Measurements from ENCODE around the gene TRPM1. TPM values are rescaled to one million over a fixed set of nuclear protein-coding genes. Genes with fewer than 3 reads are reported as not detected.

The TRPM1 gene
- total and polyA plus RNA-seq, 9 of the 15 experiments (the other 6 are each of a cell fraction or from before 2014, with no cell fraction given), result 0.01 to 0.06 (median 0.03) TPM; not detected in 5

GRCh38 chr15:31135523-31135922 is 34.0 kb upstream of the TRPM1 start (continued):
- TF ChIP-seq ZNF347 (CRISPR knock-in tag; IDR thresholded peaks at IDR 0.05; ENCODE audit: low read depth) (no peak), HDAC2 (IDR thresholded peaks at IDR 0.05) (no peak), ZNF133 (CRISPR knock-in tag; IDR thresholded peaks at IDR 0.05) (no peak), MAZ (CRISPR knock-in tag; conservative IDR thresholded peaks at IDR 0.05 in 1 of 2, IDR thresholded peaks at IDR 0.05 in 1 of 2) (no peak), ZNF263 (CRISPR knock-in tag; IDR thresholded peaks at IDR 0.05; ENCODE audit: borderline replicate concordance) (no peak), ETV6 (IDR thresholded peaks at IDR 0.05; ENCODE audit: borderline replicate concordance in 1 of 2, low read depth in 2 of 2, low read length in 1 of 2) (no peak), ETV6 (CRISPR knock-in tag; IDR thresholded peaks at IDR 0.05; ENCODE audit: borderline replicate concordance) (no peak)
- TF ChIP-seq, protein P1, sequence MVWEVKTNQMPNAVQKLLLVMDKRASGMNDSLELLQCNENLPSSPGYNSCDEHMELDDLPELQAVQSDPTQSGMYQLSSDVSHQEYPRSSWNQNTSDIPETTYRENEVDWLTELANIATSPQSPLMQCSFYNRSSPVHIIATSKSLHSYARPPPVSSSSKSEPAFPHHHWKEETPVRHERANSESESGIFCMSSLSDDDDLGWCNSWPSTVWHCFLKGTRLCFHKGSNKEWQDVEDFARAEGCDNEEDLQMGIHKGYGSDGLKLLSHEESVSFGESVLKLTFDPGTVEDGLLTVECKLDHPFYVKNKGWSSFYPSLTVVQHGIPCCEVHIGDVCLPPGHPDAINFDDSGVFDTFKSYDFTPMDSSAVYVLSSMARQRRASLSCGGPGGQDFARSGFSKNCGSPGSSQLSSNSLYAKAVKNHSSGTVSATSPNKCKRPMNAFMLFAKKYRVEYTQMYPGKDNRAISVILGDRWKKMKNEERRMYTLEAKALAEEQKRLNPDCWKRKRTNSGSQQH (CRISPR knock-in tag; IDR thresholded peaks at IDR 0.05), result no peak
- TF ChIP-seq, protein P2, sequence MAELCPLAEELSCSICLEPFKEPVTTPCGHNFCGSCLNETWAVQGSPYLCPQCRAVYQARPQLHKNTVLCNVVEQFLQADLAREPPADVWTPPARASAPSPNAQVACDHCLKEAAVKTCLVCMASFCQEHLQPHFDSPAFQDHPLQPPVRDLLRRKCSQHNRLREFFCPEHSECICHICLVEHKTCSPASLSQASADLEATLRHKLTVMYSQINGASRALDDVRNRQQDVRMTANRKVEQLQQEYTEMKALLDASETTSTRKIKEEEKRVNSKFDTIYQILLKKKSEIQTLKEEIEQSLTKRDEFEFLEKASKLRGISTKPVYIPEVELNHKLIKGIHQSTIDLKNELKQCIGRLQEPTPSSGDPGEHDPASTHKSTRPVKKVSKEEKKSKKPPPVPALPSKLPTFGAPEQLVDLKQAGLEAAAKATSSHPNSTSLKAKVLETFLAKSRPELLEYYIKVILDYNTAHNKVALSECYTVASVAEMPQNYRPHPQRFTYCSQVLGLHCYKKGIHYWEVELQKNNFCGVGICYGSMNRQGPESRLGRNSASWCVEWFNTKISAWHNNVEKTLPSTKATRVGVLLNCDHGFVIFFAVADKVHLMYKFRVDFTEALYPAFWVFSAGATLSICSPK (IDR thresholded peaks at IDR 0.05; ENCODE audit: borderline replicate concordance), result no peak
